ENCODE data around the gene RAB37. TPM values are rescaled to one million over a fixed set of nuclear protein-coding genes. Genes with fewer than 3 reads are reported as not detected.

Gene RAB37
- total RNA-seq, 2 experiments from 2014 or later: 19.0 to 21.1 TPM

- peak overlapping the region; percentile 93 for H3K4me3 ChIP-seq (ENCODE audit: low read length)
Observed at GRCh38 chr17:74739227-74739831, 2.3 kb downstream of the RAB37 start.

GRCh38 chr17:74740173-74740572 is 3.1 kb downstream of the RAB37 start:
- H3K36me3 ChIP-seq (ENCODE audit: insufficient read depth, low read length): peaks cover 8% of the 10 kb centered on the region
- H3K27ac ChIP-seq (ENCODE audit: low read depth in 1 of 2, low read length in 2 of 2): peak overlapping the region; percentile 58 to 67
- H3K27me3 ChIP-seq (ENCODE audit: control insufficient read depth in 1 of 2, insufficient read depth in 2 of 2, low read length in 2 of 2): no peaks in the 10 kb centered on the region
- Mint-ChIP-seq H3K4me3 (peak overlapping the region; percentile 75), H3K27ac (peak overlapping the region; percentile 91), H3K9me3 (no peaks in the 10 kb centered on the region), H3K36me3 (ENCODE audit: low read depth) (no peaks in the 10 kb centered on the region), H3K27me3 (no peaks in the 10 kb centered on the region), H3K4me1 (ENCODE audit: low read depth) (peaks cover 76% of the 10 kb centered on the region)
- H3K4me1 ChIP-seq (ENCODE audit: insufficient read depth, low read length): peaks cover 97% of the 10 kb centered on the region
- intact Hi-C loops (cut with DNase I, micrococcal nuclease): no loop called here
- H3K9me3 ChIP-seq (ENCODE audit: control insufficient read depth in 1 of 2, insufficient read depth in 1 of 2, low read length in 2 of 2): no peaks in the 10 kb centered on the region
- DNase-seq: no peak
- CTCF ChIA-PET: interaction anchor here (6.0 kb wide), 1 partner anchor 82 kb away, joined by 101 read pairs; no protein-coding TSS in a partner anchor
- TF ChIP-seq CTCF (IDR thresholded peaks at IDR 0.05): no peak
- POLR2A ChIA-PET: interaction anchor here (1.1 to 5.1 kb wide), 3 partner anchors 9 to 83 kb away, joined by 3 to 89 read pairs (median 28); partner anchors contain the start of gene NHERF1
- no peak overlapping the region for H3K4me3 ChIP-seq (ENCODE audit: low read length)
- ATAC-seq (ENCODE audit: poor library complexity): no peak

More at GRCh38 chr17:74739227-74739831, 2.3 kb downstream of the RAB37 start:
- ATAC-seq (ENCODE audit: poor library complexity) (peak; percentile 25), DNase-seq (peak in 5 of 14 experiments; percentile 38 to 67 (median 54))
- Histone ChIP-seq H3K27ac (ENCODE audit: low read depth in 1 of 2, low read length in 2 of 2) (peak overlapping the region; percentile 18 to 70), H3K4me1 (ENCODE audit: insufficient read depth, low read length) (peaks cover 88% of the 10 kb centered on the region), H3K27me3 (ENCODE audit: control insufficient read depth in 1 of 2, insufficient read depth in 2 of 2, low read length in 2 of 2) (no peaks in the 10 kb centered on the region), H3K9me3 (ENCODE audit: control insufficient read depth in 1 of 2, insufficient read depth in 1 of 2, low read length in 2 of 2) (no peaks in the 10 kb centered on the region), H3K36me3 (ENCODE audit: insufficient read depth, low read length) (peaks cover 7% of the 10 kb centered on the region)
- H3K4me3 Mint-ChIP-seq: peak overlapping the region; percentile 95
- peak overlapping the region; percentile 91 for H3K27ac Mint-ChIP-seq
- H3K4me1 Mint-ChIP-seq (ENCODE audit: low read depth): peaks cover 74% of the 10 kb centered on the region
- no peak for TF ChIP-seq CTCF (IDR thresholded peaks at IDR 0.05)
- intact Hi-C loops (cut with DNase I, micrococcal nuclease): loop anchor here in 1 of 2 experiments (10.0 kb wide), 1 partner anchor 535 kb away; the partner anchor contains the start of gene RPL38
- no peaks in the 10 kb centered on the region for H3K27me3 Mint-ChIP-seq
- ChIA-PET CTCF (interaction anchor here (2.9 to 6.0 kb wide), 2 partner anchors 31 to 81 kb away, joined by 23 to 101 read pairs; no protein-coding TSS in a partner anchor), POLR2A (interaction anchor here (1.0 to 5.1 kb wide), 8 partner anchors 10 to 82 kb away, joined by 3 to 89 read pairs (median 28); partner anchors contain the start of genes NAT9 and NHERF1)
- no peaks in the 10 kb centered on the region for H3K9me3 Mint-ChIP-seq
- H3K36me3 Mint-ChIP-seq (ENCODE audit: low read depth): no peaks in the 10 kb centered on the region

- no peak for TF ChIP-seq CTCF (IDR thresholded peaks at IDR 0.05)
- no peaks in the 10 kb centered on the region for H3K9me3 Mint-ChIP-seq
- Histone ChIP-seq H3K4me3 (ENCODE audit: low read length) (no peak overlapping the region), H3K27ac (ENCODE audit: low read depth in 1 of 2, low read length in 2 of 2) (peak overlapping the region; percentile 58 to 67), H3K9me3 (ENCODE audit: control insufficient read depth in 1 of 2, insufficient read depth in 1 of 2, low read length in 2 of 2) (no peaks in the 10 kb centered on the region), H3K27me3 (ENCODE audit: control insufficient read depth in 1 of 2, insufficient read depth in 2 of 2, low read length in 2 of 2) (no peaks in the 10 kb centered on the region), H3K36me3 (ENCODE audit: insufficient read depth, low read length) (peaks cover 8% of the 10 kb centered on the region), H3K4me1 (ENCODE audit: insufficient read depth, low read length) (peaks cover 99% of the 10 kb centered on the region)
- ChIA-PET CTCF (interaction anchor here (1.3 to 3.4 kb wide), 2 partner anchors 30 to 120 kb away, joined by 5 to 11 read pairs; partner anchors contain the start of gene GRIN2C), POLR2A (interaction anchor here (0.6 to 2.8 kb wide), 11 partner anchors 10 to 132 kb away, joined by 3 to 17 read pairs (median 5); partner anchors contain the start of genes FDXR and NAT9)
- DNase-seq: peak in 1 of 14 experiments; percentile 34
- H3K27ac Mint-ChIP-seq: peak overlapping the region; percentile 91
- intact Hi-C loops (cut with DNase I, micrococcal nuclease): no loop called here
- H3K4me1 Mint-ChIP-seq (ENCODE audit: low read depth): peaks cover 79% of the 10 kb centered on the region
- peak overlapping the region; percentile 82 for H3K4me3 Mint-ChIP-seq
- H3K27me3 Mint-ChIP-seq: no peaks in the 10 kb centered on the region
- no peak for ATAC-seq (ENCODE audit: poor library complexity)
- no peaks in the 10 kb centered on the region for H3K36me3 Mint-ChIP-seq (ENCODE audit: low read depth)
Observed at GRCh38 chr17:74740641-74741387, 3.8 kb downstream of the RAB37 start.
